SU-DHL-6 (cell line): Measurements from ENCODE around the gene ARL5A.

Experiments used
- H2AFZ ChIP-seq: fragments of 200-600 bp; sonication (generic); 2 replicates; pipeline ENCODE4 v1.6.1; 2014; ENCODE audit warnings: low read depth, mild to moderate bottlenecking, moderate library complexity, mixed read lengths, antibody characterized with exemption, low read length; ENCODE audit not compliant: severe bottlenecking
- H3F3A ChIP-seq: fragments of 200-600 bp; shearing (Covaris generic); 2 replicates; pipeline ENCODE4 v1.6.0; 2016; ENCODE audit warnings: antibody characterized with exemption, mild to moderate bottlenecking; ENCODE audit not compliant: insufficient read depth
- H3K27ac ChIP-seq: fragments of 200-600 bp; sonication (generic); 2 replicates; pipeline ENCODE4 v1.5.1; 2016; ENCODE audit warnings: low read depth, mild to moderate bottlenecking, low read length, moderate library complexity, mixed read lengths
- H3K27me3 ChIP-seq: fragments of 200-600 bp; sonication (generic), shearing (Covaris generic); 2 replicates; pipeline ENCODE4 v1.6.0; 2014; ENCODE audit warnings: mild to moderate bottlenecking, low read length
- H3K36me3 ChIP-seq: fragments of 200-600 bp; sonication (generic); 2 replicates; pipeline ENCODE4 v1.6.1; 2014; ENCODE audit warnings: mild to moderate bottlenecking, low read length, mixed read lengths
- H3K4me2 ChIP-seq: fragments of 300-600, 200-600 bp; shearing (Covaris generic), sonication (generic); 2 replicates; pipeline ENCODE4 v1.6.0; 2014; ENCODE audit warnings: low read length, low read depth, mild to moderate bottlenecking; ENCODE audit not compliant: poor library complexity, severe bottlenecking
- H3K4me3 ChIP-seq: fragments of 200-600 bp; sonication (generic); 2 replicates; pipeline ENCODE4 v1.5.1; 2014; ENCODE audit warnings: antibody characterized with exemption, low read length, mild to moderate bottlenecking, mixed read lengths; ENCODE audit not compliant: insufficient read depth, poor library complexity, severe bottlenecking
- H3K79me2 ChIP-seq: fragments of 200-600 bp; sonication (generic); 2 replicates; pipeline ENCODE4 v1.6.1; 2014; ENCODE audit warnings: mild to moderate bottlenecking, low read length, moderate library complexity; ENCODE audit not compliant: insufficient read depth
- H3K9ac ChIP-seq: fragments of 200-600 bp; sonication (generic); 2 replicates; pipeline ENCODE4 v1.7.0; 2014; ENCODE audit warnings: mild to moderate bottlenecking, low read length
- H3K9me2 ChIP-seq: fragments of 200-600 bp; sonication (generic); replicated peaks from 2 replicates; pipeline ENCODE4 v1.6.1; 2014; ENCODE audit warnings: low read length; ENCODE audit not compliant: insufficient read depth
- H3K9me3 ChIP-seq: fragments of 200-600 bp; sonication (generic); 2 replicates; pipeline ENCODE4 v1.6.1; 2014; ENCODE audit warnings: low read length, mixed read lengths; ENCODE audit not compliant: insufficient read depth
- H4K20me1 ChIP-seq: fragments of 200-600 bp; sonication (generic); 2 replicates; pipeline ENCODE4 v1.6.1; 2014; ENCODE audit warnings: low read depth, mild to moderate bottlenecking, antibody characterized with exemption, low read length, moderate library complexity, mixed read lengths
- CTCF ChIP-seq: fragments of 200-600 bp; sonication (generic); IDR thresholded peaks from one replicate; pipeline ENCODE4 v1.5.1; 2017; ENCODE audit warnings: antibody characterized with exemption, mild to moderate bottlenecking, low read length, moderate library complexity; ENCODE audit not compliant: insufficient read depth, poor library complexity, severe bottlenecking
- EZH2phosphoT487 ChIP-seq: fragments of 200-600 bp; sonication (generic), shearing (Covaris generic); conservative IDR thresholded peaks from 2 replicates; pipeline ENCODE4 v1.6.1; 2018; ENCODE audit warnings: mild to moderate bottlenecking, antibody characterized with exemption, low read length, moderate library complexity, mixed read lengths

ARL5A gene

GRCh38 chr2:151767536-151767935, 60.7 kb downstream of the ARL5A start:
- H3K9me2 ChIP-seq: no peaks in the 10 kb centered on the region
- H3K27me3 ChIP-seq: no peaks in the 10 kb centered on the region
- H3K9me3 ChIP-seq: no peaks in the 10 kb centered on the region
- H3K9ac ChIP-seq: no peak overlapping the region
- no peak overlapping the region for H2AFZ ChIP-seq
- no peaks in the 10 kb centered on the region for H3K79me2 ChIP-seq
- H3K4me2 ChIP-seq: no peak overlapping the region
- peaks cover 6% of the 10 kb centered on the region; the same call in 1 of the 2 replicates for H3F3A ChIP-seq
- H3K27ac ChIP-seq: no peak overlapping the region
- no peak overlapping the region for H3K4me3 ChIP-seq
- TF ChIP-seq EZH2phosphoT487 (no peak), CTCF (no peak)
- no peaks in the 10 kb centered on the region for H3K36me3 ChIP-seq
- H4K20me1 ChIP-seq: no peaks in the 10 kb centered on the region

- Histone ChIP-seq H3K4me2 (no peak overlapping the region), H4K20me1 (no peaks in the 10 kb centered on the region), H3K9ac (no peak overlapping the region), H3K4me3 (no peak overlapping the region), H3K9me2 (no peaks in the 10 kb centered on the region), H3K27me3 (no peaks in the 10 kb centered on the region), H3F3A (no peaks in the 10 kb centered on the region), H2AFZ (no peak overlapping the region), H3K36me3 (no peaks in the 10 kb centered on the region), H3K79me2 (no peaks in the 10 kb centered on the region), H3K9me3 (no peaks in the 10 kb centered on the region), H3K27ac (no peak overlapping the region)
- no peak for TF ChIP-seq EZH2phosphoT487
- no peak for TF ChIP-seq CTCF
These were observed 61.6 kb downstream of the ARL5A start for GRCh38 chr2:151766437-151767153.

GRCh38 chr2:151765760-151766410, 62.3 kb downstream of the ARL5A start:
- Histone ChIP-seq H3K9me2 (no peaks in the 10 kb centered on the region), H3K36me3 (no peaks in the 10 kb centered on the region), H3K9ac (no peak overlapping the region), H2AFZ (no peak overlapping the region), H3K27me3 (no peaks in the 10 kb centered on the region), H3K4me2 (no peak overlapping the region), H4K20me1 (no peaks in the 10 kb centered on the region), H3F3A (no peaks in the 10 kb centered on the region), H3K27ac (no peak overlapping the region), H3K9me3 (no peaks in the 10 kb centered on the region), H3K79me2 (no peaks in the 10 kb centered on the region), H3K4me3 (no peak overlapping the region)
- TF ChIP-seq EZH2phosphoT487: no peak
- no peak for TF ChIP-seq CTCF
